Activated CD4-positive, alpha-beta T cell treated with anti-CD3 and anti-CD28 coated beads, Interleukin-2, amount 50 U/mL, for 4 hours (primary cell): Measurements from ENCODE around the gene FAM174B.

Experiments used
- DNase-seq, 2 experiments: peaks; one replicate each; pipeline ENCODE4 v3.0.0-alpha.2; 2020

FAM174B gene

DNA sequence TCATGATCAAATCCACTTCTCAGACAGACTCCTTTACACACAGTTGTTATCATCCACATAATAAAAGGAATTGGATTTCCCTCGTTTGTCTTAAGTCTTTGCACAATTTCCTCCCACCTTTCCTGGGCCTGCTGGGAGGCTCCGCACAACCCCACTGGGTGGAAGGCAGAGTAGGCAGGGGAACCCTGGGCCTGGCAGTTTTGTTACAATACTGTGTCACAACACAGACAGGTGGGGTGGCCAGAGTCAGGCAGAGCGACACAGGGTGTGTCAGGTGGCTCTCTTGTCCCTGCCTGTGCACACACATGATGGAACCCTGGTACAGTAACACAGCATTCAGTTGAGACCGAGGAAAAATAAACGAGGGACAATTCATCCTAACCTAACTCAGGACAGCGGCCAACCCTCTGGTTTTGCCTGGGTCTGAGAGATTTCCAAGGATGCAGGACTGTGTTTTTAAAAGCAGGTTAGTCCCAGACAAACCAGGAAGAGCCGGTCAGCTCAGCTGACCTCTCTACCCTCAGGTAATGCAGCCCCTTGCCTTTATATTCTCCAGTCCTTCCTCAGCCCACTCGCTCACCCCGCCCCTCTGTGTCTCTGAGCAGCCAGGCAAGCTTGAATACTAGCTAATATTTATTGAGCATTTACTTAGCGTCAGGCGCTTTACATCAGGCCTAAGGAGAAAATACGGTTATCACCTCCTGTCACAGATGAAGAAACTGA, 8.8 kb upstream of the FAM174B start:
- DNase-seq: no peak

DNA sequence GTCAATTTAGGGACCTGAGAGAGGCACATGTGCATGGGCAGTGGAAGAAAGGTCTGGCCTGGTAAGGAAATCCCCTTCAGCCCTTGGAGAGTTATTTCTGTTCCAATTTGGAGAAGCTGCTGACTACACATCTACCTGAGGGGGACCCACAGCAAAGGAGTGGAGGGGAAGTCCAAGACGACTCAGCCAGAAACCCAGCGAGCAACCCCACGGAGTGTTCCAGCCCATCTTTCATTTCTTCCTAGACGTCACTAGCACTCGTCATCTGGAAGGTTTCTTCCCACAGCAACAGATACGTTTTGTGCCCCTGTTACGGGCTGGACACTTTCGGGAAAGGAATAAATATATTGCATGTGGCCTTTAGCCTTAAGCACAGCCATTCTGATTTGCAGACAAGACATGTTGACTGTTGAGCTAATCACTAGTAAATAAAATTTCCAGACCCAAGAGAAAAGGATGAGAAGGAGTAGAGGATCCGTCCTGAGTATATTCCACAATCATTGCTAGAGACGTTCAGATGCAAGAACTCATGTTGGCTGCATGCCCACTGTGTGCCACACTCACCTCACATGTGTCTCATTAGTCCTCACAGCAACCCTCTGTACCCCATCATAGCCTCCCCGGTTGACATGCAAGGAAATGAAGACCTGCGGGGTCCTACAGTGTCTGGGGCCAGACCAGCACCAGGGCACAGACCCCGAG, 7.8 kb upstream of the FAM174B start:
- no peak for DNase-seq

- no peak for DNase-seq
Measured at GRCh38 chr15:92662762-92663161, 7.2 kb upstream of the FAM174B start.

- DNase-seq: no peak
Measured at GRCh38 chr15:92661956-92662355, 6.4 kb upstream of the FAM174B start.

DNA sequence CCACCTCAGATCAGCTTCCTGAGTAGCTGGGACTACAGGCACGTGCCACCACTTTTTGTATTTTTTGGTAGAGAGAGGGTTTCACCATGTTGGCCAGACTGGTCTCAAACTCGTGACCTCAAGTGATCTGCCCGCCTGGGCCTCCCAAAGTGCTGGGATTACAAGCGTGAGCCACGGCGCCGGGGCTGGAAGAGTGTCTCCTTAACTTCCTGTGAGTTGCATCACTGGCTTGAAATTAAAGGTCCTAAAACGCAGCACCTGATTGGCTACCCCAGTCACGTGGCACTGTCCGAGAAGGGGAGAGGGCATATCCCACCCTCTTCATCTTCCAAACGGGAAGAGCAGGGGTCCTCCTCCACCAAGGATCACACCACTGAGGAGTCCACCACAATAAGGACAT, 5.5 kb upstream of the FAM174B start:
- DNase-seq: no peak

DNA sequence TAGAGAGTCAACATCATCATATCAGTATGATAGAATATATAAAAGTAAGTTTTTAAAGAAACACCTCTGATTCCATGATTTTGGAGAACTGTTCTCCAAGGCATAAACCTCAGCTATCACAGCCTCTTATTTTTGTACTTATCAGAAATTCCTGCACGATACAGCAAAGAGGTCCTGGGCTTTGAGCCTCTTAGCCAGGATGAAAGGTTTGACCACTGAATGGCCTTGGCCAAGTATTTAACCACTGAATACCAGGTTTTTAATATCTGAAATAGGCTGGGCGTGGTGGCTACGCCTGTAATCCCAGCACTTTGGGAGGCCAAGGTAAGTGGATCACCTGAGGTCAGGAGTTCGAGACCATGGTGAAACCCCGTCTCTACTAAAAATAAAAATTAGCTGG, 1.9 kb upstream of the FAM174B start:
- no peak for DNase-seq

GRCh38 chr15:92656089-92656488, 514 bp upstream of the FAM174B start:
- DNase-seq: no peak

- DNase-seq: no peak
Measured at GRCh38 chr15:92654662-92655061, 913 bp downstream of the FAM174B start.

GRCh38 chr15:92653836-92654539, 1.6 kb downstream of the FAM174B start:
- DNase-seq: no peak

- no peak for DNase-seq
Measured at GRCh38 chr15:92653366-92653765, 2.2 kb downstream of the FAM174B start.

- no peak for DNase-seq
Measured at GRCh38 chr15:92652576-92652966, 3.0 kb downstream of the FAM174B start.

- no peak for DNase-seq
Measured at GRCh38 chr15:92651877-92652575, 3.5 kb downstream of the FAM174B start.

- no peak for DNase-seq
Measured at GRCh38 chr15:92650966-92651365, 4.6 kb downstream of the FAM174B start.

GRCh38 chr15:92650256-92650655, 5.3 kb downstream of the FAM174B start:
- DNase-seq: no peak

- DNase-seq: no peak
Measured at GRCh38 chr15:92648190-92648875, 7.2 kb downstream of the FAM174B start.

GRCh38 chr15:92647467-92648163, 8.0 kb downstream of the FAM174B start:
- no peak for DNase-seq

- DNase-seq: no peak
Measured at GRCh38 chr15:92646216-92646615, 9.4 kb downstream of the FAM174B start.

DNA sequence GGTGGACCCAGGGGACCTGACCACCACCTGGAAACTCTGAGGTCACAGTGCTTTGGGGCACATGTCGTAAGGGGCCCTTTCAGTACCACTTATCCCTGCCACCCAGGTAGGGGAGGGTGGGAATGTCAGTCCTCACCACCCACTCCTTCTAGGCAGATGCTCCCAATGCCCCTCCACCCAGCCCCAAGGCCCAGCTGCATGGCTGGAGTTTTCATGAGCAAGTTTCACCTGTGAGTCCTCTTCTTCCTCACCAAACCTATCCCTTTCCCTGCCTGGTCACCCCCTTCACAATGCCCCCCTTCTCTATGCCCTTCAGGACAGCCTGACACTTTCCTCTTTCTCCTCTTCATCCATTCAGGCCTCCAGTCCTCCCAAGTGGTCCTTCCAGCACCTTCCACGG, 9.8 kb downstream of the FAM174B start:
- no peak for DNase-seq

- no peak for DNase-seq
Measured at GRCh38 chr15:92645051-92645631, 10.4 kb downstream of the FAM174B start.

DNA sequence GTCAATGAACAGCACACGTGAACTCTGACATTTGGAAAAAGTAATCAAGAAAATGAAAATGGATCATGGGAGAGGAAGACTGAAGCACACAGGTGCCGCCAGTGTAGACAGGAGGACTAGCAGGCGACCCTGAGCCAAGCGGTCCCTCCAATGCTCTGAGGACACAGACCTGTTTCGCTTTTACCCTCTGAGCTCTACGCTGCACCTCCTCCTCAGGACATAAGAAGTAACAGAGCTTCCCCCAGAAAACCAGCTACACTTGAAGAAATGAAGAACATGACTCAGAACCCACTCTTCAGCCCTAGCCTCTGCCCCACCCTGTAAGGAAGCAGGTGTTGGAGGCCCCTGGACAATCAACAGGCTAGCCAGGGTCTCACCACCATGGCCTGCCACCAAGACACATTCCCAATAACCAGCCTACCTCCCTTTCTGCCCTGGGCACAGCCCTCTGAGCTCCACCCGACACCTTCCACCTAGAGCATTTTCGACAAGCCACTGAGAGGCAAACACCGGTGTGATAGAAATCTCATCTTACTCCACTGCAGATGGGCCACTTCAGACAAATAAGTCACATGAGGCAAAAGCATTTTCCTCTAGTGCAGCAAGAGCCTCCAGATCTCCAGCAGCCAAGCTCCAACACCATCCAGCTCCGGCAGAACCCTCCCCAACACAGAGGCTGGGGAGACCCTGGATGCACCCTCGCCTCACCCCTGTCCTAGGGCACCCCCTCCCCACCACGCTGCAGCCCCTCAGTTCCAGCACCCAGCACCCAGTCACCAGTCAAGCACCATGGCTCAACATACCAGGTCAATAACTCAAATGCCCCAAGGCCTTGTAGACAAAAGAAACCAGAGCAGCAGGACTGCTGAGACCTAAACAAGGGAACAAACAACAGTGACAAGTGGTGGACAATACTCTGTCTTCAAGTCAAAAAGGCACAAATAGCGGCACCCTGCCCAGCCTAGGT, 11.4 kb downstream of the FAM174B start:
- DNase-seq: no peak
